GM21576 (cell line): Measurements from ENCODE around the gene ZFYVE28.
A peak's percentile ranks its signal among the peaks of the same experiment; 100 is the strongest.

Experiments used
- ATAC-seq: cut with Tn5 transposase; IDR thresholded peaks from one replicate; pipeline ENCODE4 v1.9.1; 2021; ENCODE audit warnings: mild to moderate bottlenecking, moderate library complexity; ENCODE audit not compliant: unreplicated experiment

Gene ZFYVE28

GRCh38 chr4:2412534-2412884, 5.9 kb downstream of the ZFYVE28 start:
- peak; percentile 32 for ATAC-seq

GRCh38 chr4:2411786-2412510, 6.5 kb downstream of the ZFYVE28 start:
- ATAC-seq: no peak

DNA sequence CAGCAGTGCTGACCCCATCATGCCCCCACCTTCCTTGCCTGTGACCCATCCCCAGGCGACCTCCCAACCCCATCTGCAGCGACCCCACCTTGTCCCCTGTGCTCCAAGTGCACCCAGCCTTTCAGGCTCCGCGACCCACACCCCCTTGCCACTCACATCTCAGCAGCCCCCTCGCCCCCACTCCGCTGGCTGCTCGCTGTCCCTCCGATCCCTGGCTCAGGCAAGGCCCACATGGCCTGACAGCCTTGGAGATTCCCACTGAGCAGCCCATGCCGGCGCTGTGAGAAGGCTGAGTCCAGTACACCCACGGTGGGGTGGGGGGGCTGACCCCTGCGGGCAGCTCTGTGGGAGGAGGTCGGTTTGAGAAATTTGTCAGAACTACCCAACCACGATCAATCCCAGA, 9.1 kb downstream of the ZFYVE28 start:
- ATAC-seq: no peak

DNA sequence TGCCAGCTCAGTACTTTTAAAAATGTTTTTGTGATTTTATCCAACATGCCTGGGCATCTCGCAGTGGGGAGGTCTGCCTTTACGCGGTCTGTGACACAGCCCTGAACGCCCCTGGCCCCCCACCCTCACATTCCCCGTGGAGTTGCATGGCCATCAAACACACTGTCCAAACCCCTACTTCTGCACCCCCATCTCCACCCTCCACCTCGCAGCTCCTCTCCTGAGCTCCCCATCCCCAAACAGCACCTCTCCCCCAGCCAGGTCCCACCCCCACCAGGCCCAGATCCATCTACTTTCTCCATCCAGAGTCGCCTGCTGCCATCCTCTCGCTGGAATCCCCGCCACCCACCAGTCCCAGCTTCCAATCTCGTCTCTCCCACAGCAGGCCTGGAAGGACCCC, 9.5 kb downstream of the ZFYVE28 start:
- ATAC-seq: no peak

- ATAC-seq: no peak
Measured at GRCh38 chr4:2408401-2408958, 10.0 kb downstream of the ZFYVE28 start.

- no peak for ATAC-seq
Measured at GRCh38 chr4:2407991-2408342, 10.5 kb downstream of the ZFYVE28 start.

GRCh38 chr4:2406920-2407319, 11.5 kb downstream of the ZFYVE28 start:
- no peak for ATAC-seq

DNA sequence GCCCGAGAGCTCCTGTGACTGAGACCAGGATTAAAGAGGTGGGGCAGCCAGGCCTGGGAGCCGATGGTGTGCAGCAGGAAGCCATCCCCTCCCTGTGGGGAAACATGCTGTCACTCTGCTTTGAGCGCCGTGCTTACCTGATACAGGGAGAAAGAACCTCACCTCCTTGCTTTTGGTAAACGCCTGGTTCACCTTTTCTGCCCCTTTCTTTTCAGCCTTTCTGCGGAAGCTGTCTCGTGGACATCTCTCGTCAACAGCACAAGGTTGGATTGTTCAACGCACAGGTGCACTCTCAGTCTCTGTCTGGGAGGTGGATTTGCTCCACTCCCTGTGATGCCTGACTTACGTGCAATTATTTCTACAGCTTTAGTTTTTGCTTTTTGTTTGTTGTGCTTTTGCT, 12.0 kb downstream of the ZFYVE28 start:
- ATAC-seq: no peak

- no peak for ATAC-seq
Measured at GRCh38 chr4:2402941-2403340, 15.5 kb downstream of the ZFYVE28 start.

DNA sequence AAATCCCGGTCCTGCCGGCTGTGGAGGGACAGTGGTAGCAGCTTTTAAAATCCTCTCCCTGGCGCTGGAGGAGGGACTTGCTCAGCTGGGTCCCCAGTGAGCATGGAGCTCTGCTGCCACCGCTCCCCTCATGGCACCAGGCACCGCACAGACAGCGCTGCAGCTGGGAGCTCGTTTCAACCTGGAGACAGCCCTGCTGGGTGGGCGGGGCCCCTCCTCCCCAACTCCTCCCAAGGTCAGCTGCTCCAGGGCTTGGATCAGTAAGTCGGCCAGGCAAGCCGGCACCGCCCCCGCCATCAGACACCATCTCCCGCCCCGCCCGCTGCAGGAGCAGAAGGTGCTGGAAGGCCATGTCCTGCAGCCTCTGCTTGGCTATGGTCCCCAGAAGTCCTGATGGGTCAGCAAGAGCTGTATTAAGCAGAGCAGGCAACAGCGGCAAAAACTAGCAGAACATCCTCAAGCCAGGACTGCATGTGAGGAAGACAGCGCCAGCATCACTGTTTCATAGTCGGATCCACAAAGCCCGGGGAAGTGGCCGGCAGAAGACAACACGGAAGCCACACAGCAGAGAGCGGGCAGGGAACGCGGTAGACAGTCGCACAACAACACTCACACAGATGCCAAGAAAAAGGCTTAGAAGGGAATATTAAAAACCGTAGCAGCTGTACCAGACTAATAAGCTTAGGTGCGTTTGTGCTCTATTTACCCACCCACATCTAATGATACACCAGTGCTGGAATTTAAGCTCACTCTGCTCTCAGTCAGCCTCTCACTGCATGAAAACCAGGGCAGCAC, 16.2 kb downstream of the ZFYVE28 start:
- no peak for ATAC-seq

DNA sequence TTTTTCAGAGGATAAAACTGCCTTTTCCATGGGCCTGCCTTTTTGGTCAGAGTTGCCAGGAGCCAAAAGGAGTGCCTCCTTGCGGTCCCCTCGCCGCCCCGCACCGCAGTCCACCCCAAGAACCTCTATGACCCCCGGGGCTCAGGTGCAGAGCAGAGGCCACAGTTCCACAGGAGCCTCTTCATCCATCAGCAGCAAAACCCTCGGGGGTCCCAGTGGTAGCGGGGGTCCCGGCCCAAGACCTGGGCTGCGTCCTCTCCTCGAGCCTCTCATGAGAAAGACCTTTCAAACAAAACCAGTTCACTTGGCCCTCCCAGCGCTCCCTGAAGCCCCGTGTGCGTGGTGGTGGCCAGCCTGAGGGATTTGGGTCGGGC, 16.8 kb downstream of the ZFYVE28 start:
- no peak for ATAC-seq

- ATAC-seq: no peak
Measured at GRCh38 chr4:2400841-2401609, 17.4 kb downstream of the ZFYVE28 start.

- ATAC-seq: no peak
Measured at GRCh38 chr4:2399631-2400190, 18.7 kb downstream of the ZFYVE28 start.

DNA sequence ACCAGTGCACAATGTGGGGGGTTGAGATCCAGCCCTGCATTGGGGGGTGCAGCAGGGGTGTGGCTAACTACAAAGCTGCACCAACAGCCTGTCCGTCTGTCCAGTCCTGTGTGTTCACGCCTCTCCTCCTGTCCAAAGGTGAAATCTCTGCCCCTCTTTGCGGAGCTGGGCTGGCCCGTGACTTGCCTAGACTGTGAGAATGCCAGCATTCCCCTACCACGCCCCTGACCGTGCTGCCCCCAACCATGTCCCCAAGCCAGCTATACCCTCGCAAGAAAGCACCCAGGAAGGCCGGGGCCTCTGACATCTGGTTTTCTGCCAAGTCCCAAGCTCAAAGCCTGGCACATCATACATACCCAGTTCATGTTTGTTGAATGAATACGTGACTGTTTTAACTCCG, 19.2 kb downstream of the ZFYVE28 start:
- ATAC-seq: no peak

- ATAC-seq: no peak
Measured at GRCh38 chr4:2397596-2398379, 20.7 kb downstream of the ZFYVE28 start.

- no peak for ATAC-seq
Measured at GRCh38 chr4:2396781-2397368, 21.6 kb downstream of the ZFYVE28 start.

DNA sequence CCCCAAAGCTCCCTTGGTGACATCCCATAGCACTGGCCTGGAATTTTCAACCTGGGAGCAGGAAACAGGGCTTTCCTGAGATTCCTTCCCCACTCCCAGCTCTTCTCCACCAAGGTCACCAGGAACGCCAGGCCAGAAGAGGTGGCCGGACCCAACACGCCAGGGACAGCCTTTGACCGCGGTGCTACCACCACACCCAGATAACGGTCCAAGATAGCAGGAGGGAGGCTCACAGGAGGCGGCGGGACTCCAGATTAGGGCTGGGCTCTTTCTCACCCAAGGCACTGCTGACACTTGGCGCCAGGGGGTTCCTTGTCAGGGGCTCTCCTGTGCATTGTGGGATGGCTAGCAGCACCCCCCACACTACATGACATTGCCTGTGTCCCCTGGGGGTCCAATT, 22.9 kb downstream of the ZFYVE28 start:
- no peak for ATAC-seq

DNA sequence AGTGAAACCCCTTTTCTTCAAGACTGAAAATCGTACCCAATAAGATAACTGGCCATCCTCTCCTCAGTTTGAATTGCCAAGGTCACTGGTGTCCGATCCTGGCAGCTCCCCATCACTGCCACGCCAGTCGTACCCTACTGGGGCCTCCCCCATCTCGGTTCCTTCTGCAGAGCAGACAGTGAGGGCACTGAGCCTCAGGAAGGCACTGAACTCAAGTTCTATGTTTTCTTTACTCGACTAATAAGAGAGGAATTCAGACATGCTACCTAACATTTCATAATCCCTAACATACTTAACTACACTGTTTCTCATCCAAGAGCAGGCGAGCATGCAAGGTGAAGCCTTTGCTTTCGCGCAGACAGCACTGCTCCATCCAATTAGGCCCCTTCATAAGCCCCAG, 23.4 kb downstream of the ZFYVE28 start:
- no peak for ATAC-seq

GRCh38 chr4:2394528-2394927, 23.9 kb downstream of the ZFYVE28 start:
- no peak for ATAC-seq
